Parathyroid adenoma (tissue), 2 donors: ENCODE data around the gene AMPD2.
"Not testable (repeated sequence)": the region's sequence is repeated elsewhere in the genome, so short reads cannot be mapped to it uniquely, and the experiment has no call there.

Source experiments
- H2AFZ ChIP-seq: fragments of 300-600 bp; sonication (generic); one replicate; pipeline ENCODE4 v1.7.0; 2017; ENCODE audit warnings: antibody characterized with exemption, mild to moderate bottlenecking
- H3K27ac ChIP-seq: fragments of 300-600 bp; sonication (generic); one replicate; pipeline ENCODE4 v1.7.0; 2017
- H3K27me3 ChIP-seq: fragments of 300-600 bp; sonication (generic); one replicate; pipeline ENCODE4 v1.7.0; 2017; ENCODE audit warnings: low read length; ENCODE audit not compliant: control insufficient read depth, insufficient read depth
- H3K36me3 ChIP-seq: fragments of 300-600 bp; sonication (generic); one replicate; pipeline ENCODE4 v1.7.0; 2017; ENCODE audit warnings: low read length; ENCODE audit not compliant: control insufficient read depth, insufficient read depth
- H3K4me1 ChIP-seq: fragments of 300-600 bp; sonication (generic); one replicate; pipeline ENCODE4 v1.7.0; 2017; ENCODE audit warnings: control low read depth
- H3K4me2 ChIP-seq: fragments of 300-600 bp; sonication (generic); one replicate; pipeline ENCODE4 v1.7.0; 2017; ENCODE audit warnings: low read length
- H3K4me3 ChIP-seq: fragments of 300-600 bp; sonication (generic); one replicate; pipeline ENCODE4 v1.7.0; 2017; ENCODE audit warnings: low read depth, low read length
- H3K79me2 ChIP-seq: fragments of 300-600 bp; sonication (generic); one replicate; pipeline ENCODE4 v1.7.0; 2017; ENCODE audit warnings: control low read depth
- H3K9ac ChIP-seq: fragments of 300-600 bp; sonication (generic); one replicate; pipeline ENCODE4 v1.7.0; 2017; ENCODE audit warnings: mild to moderate bottlenecking
- H3K9me3 ChIP-seq: fragments of 300-600 bp; sonication (generic); one replicate; pipeline ENCODE4 v1.7.0; 2017; ENCODE audit warnings: low read length; ENCODE audit not compliant: control insufficient read depth
- CTCF ChIP-seq: fragments of 300-600 bp; sonication (generic); IDR thresholded peaks from one replicate; pipeline ENCODE4 v1.7.0; 2017; ENCODE audit warnings: antibody characterized with exemption, mild to moderate bottlenecking
- donor health status: primary hyperparathyroidism.

The AMPD2 gene

GRCh38 chr1:109658533-109659042 lies 39.0 kb downstream of the AMPD2 start:
- no peak for TF ChIP-seq CTCF
- H3K4me1 ChIP-seq: peaks cover 4% of the 10 kb centered on the region
- no peak overlapping the region for H3K4me3 ChIP-seq
- H3K9me3 ChIP-seq: no peaks in the 10 kb centered on the region
- H2AFZ ChIP-seq: no peak overlapping the region
- no peaks in the 10 kb centered on the region for H3K79me2 ChIP-seq
- H3K9ac ChIP-seq: no peak overlapping the region
- no peak overlapping the region for H3K27ac ChIP-seq
- no peaks in the 10 kb centered on the region for H3K27me3 ChIP-seq
- no peaks in the 10 kb centered on the region for H3K36me3 ChIP-seq
- H3K4me2 ChIP-seq: no peak overlapping the region

GRCh38 chr1:109659145-109659544 lies 39.5 kb downstream of the AMPD2 start:
- no peak for TF ChIP-seq CTCF
- H3K36me3 ChIP-seq: no peaks in the 10 kb centered on the region
- H3K4me1 ChIP-seq: peaks cover 4% of the 10 kb centered on the region
- H2AFZ ChIP-seq: no peak overlapping the region
- H3K4me3 ChIP-seq: no peak overlapping the region
- H3K79me2 ChIP-seq: no peaks in the 10 kb centered on the region
- H3K9ac ChIP-seq: no peak overlapping the region
- H3K27ac ChIP-seq: no peak overlapping the region
- no peaks in the 10 kb centered on the region for H3K27me3 ChIP-seq
- H3K9me3 ChIP-seq: no peaks in the 10 kb centered on the region
- H3K4me2 ChIP-seq: peak overlapping the region; percentile 20

GRCh38 chr1:109659997-109660690 lies 40.5 kb downstream of the AMPD2 start:
- H3K79me2 ChIP-seq: no peaks in the 10 kb centered on the region
- H3K9ac ChIP-seq: no peak overlapping the region
- no peaks in the 10 kb centered on the region for H3K36me3 ChIP-seq
- peaks cover 4% of the 10 kb centered on the region for H3K4me1 ChIP-seq
- no peak for TF ChIP-seq CTCF
- H3K27ac ChIP-seq: no peak overlapping the region
- no peaks in the 10 kb centered on the region for H3K9me3 ChIP-seq
- no peak overlapping the region for H3K4me2 ChIP-seq
- peak overlapping the region; percentile 22 for H3K4me3 ChIP-seq
- no peaks in the 10 kb centered on the region for H3K27me3 ChIP-seq
- H2AFZ ChIP-seq: no peak overlapping the region

- not testable (repeated sequence) for H3K4me1 ChIP-seq, H3K36me3 ChIP-seq, H3K27me3 ChIP-seq, H3K27ac ChIP-seq, H3K9me3 ChIP-seq, H3K4me2 ChIP-seq, H3K79me2 ChIP-seq, H2AFZ ChIP-seq, H3K9ac ChIP-seq
- H3K4me3 ChIP-seq: peak overlapping the region; percentile 22
Measured at GRCh38 chr1:109660691-109661026, 41.0 kb downstream of the AMPD2 start.

GRCh38 chr1:109661391-109661790 lies 41.8 kb downstream of the AMPD2 start:
- H3K9me3 ChIP-seq: no peaks in the 10 kb centered on the region
- H2AFZ ChIP-seq: no peak overlapping the region
- no peak overlapping the region for H3K9ac ChIP-seq
- TF ChIP-seq CTCF: no peak
- no peak overlapping the region for H3K4me3 ChIP-seq
- H3K27ac ChIP-seq: no peak overlapping the region
- no peak overlapping the region for H3K4me2 ChIP-seq
- peaks cover 4% of the 10 kb centered on the region for H3K4me1 ChIP-seq
- H3K36me3 ChIP-seq: no peaks in the 10 kb centered on the region
- no peaks in the 10 kb centered on the region for H3K27me3 ChIP-seq
- no peaks in the 10 kb centered on the region for H3K79me2 ChIP-seq
